A673 (cell line): ENCODE results near the gene RNF223. TPM values are rescaled to one million over a fixed set of nuclear protein-coding genes. Genes with fewer than 3 reads are reported as not detected.
"Not testable (repeated sequence)": the region's sequence is repeated elsewhere in the genome, so short reads cannot be mapped to it uniquely, and the experiment has no call there.

Experiments
- BruUV-seq: library from RNA; stranded (reverse); fragments of 400-500 nt; replicated peaks from 2 replicates; lab custom pipeline; 2021; lab: Mats Ljungman, UMichigan
- CTCF ChIA-PET: fragments of 300-600 bp; sonication (Branson Sonifier 250); formaldehyde crosslinking; loops from one replicate; lab custom pipeline; 2022; ENCODE audit warnings: antibody characterized with exemption; lab: Charles Lee
- POLR2A ChIA-PET: fragments of 300-600 bp; sonication (Branson Sonifier 250); formaldehyde crosslinking; loops from one replicate; lab custom pipeline; 2022; ENCODE audit warnings: antibody characterized with exemption; ENCODE audit not compliant: low non-redundant PET; lab: Charles Lee
- DNase-seq: peaks from one replicate; pipeline ENCODE4 v3.0.0-alpha.2; 2015; ENCODE audit warnings: low spot score
- H3K27ac ChIP-seq: fragments of 200-600 bp; sonication (generic); 2 replicates; pipeline ENCODE4 v1.5.1; 2016; ENCODE audit warnings: mixed run types, low read depth, mild to moderate bottlenecking, mixed read lengths, antibody characterized with exemption, low read length; ENCODE audit not compliant: poor library complexity, severe bottlenecking
- H3K27me3 ChIP-seq: fragments of 200-600 bp; sonication (generic); replicated peaks from 2 replicates; pipeline ENCODE4 v1.6.1; 2017; ENCODE audit warnings: mixed run types, low read depth, mild to moderate bottlenecking, mixed read lengths, antibody characterized with exemption, low read length; ENCODE audit not compliant: insufficient read depth, poor library complexity
- H3K36me3 ChIP-seq: fragments of 200-600 bp; sonication (generic); 2 replicates; pipeline ENCODE4 v1.6.1; 2016; ENCODE audit warnings: mixed run types, mild to moderate bottlenecking, mixed read lengths, antibody characterized with exemption, low read length; ENCODE audit not compliant: insufficient read depth, poor library complexity, severe bottlenecking
- H3K4me1 ChIP-seq: fragments of 200-600 bp; sonication (generic); 2 replicates; pipeline ENCODE4 v1.6.1; 2017; ENCODE audit warnings: mixed run types, mild to moderate bottlenecking, mixed read lengths, antibody characterized with exemption, low read length; ENCODE audit not compliant: insufficient read depth, poor library complexity, severe bottlenecking
- H3K4me3 ChIP-seq: fragments of 200-600 bp; sonication (generic); 2 replicates; pipeline ENCODE4 v1.5.1; 2016; ENCODE audit warnings: low read depth, mixed run types, mild to moderate bottlenecking, mixed read lengths, low read length; ENCODE audit not compliant: poor library complexity, severe bottlenecking
- H3K9me3 ChIP-seq: fragments of 200-600 bp; sonication (generic); 2 replicates; pipeline ENCODE4 v1.6.1; 2016; ENCODE audit warnings: mixed run types, low read depth, mild to moderate bottlenecking, mixed read lengths, antibody characterized with exemption, low read length; ENCODE audit not compliant: poor library complexity, severe bottlenecking
- CTCF ChIP-seq: fragments of 300-800, 200-600 bp; sonication (generic); conservative IDR thresholded peaks from 2 replicates; pipeline ENCODE4 v1.5.1; 2017; ENCODE audit warnings: low read depth, mild to moderate bottlenecking, antibody characterized with exemption, low read length, moderate library complexity, mixed read lengths
- EZH2 ChIP-seq: fragments of 200-600 bp; sonication (generic); IDR thresholded peaks from 2 replicates; pipeline ENCODE4 v1.6.1; 2017; ENCODE audit warnings: borderline replicate concordance, low read depth, mild to moderate bottlenecking, mixed read lengths, antibody characterized with exemption, low read length; ENCODE audit not compliant: poor library complexity, severe bottlenecking
- intact Hi-C: fragments of 100-400 bp; cut with micrococcal nuclease; formaldehyde crosslinking; loops from one replicate; pipeline ENCODE4 v1.10.0; 2022; ENCODE audit not compliant: unreplicated experiment
- total RNA-seq: library from RNA; stranded (reverse); gene quantifications from 2 replicates; pipeline ENCODE4 v1.2.3, GENCODE V29; 2021

RNF223 gene
- total RNA-seq, 1 experiment from 2014 or later: not detected

GRCh38 chr1:1059494-1060280, 14.4 kb downstream of the RNF223 start:
- CTCF ChIA-PET: interaction anchor here (0.6 to 0.9 kb wide), 2 partner anchors 40 to 128 kb away, joined by 3 to 10 read pairs; no protein-coding TSS in a partner anchor
- Histone ChIP-seq H3K27me3 (no peaks in the 10 kb centered on the region), H3K4me3 (peak overlapping the region; percentile 55), H3K9me3 (no peaks in the 10 kb centered on the region), H3K36me3 (peaks cover 3% of the 10 kb centered on the region), H3K27ac (no peak overlapping the region), H3K4me1 (peaks cover 30% of the 10 kb centered on the region)
- no peak for TF ChIP-seq CTCF
- no peak for TF ChIP-seq EZH2
- POLR2A ChIA-PET: no interaction called here
- intact Hi-C loops: loop anchor here (5.0 kb wide), 2 partner anchors 57 to 77 kb away; partner anchors contain the start of genes HES4 and PERM1
- peak; percentile 92 for DNase-seq
- BruUV-seq: no TSS peak

- CTCF ChIA-PET: interaction anchor here (0.9 kb wide), 1 partner anchor 40 kb away, joined by 10 read pairs; no protein-coding TSS in a partner anchor
- POLR2A ChIA-PET: no interaction called here
- peak overlapping the region; percentile 55 for H3K4me3 ChIP-seq
- H3K9me3 ChIP-seq: no peaks in the 10 kb centered on the region
- peak; percentile 51 for DNase-seq
- intact Hi-C loops: no loop called here
- peaks cover 5% of the 10 kb centered on the region for H3K36me3 ChIP-seq
- no TSS peak for BruUV-seq
- TF ChIP-seq CTCF (peak; percentile 44; the same call in 1 of the 2 replicates), EZH2 (no peak)
- no peak overlapping the region for H3K27ac ChIP-seq
- no peaks in the 10 kb centered on the region for H3K27me3 ChIP-seq
- peaks cover 27% of the 10 kb centered on the region for H3K4me1 ChIP-seq
Observed at GRCh38 chr1:1058921-1059493, 15.1 kb downstream of the RNF223 start.

DNA sequence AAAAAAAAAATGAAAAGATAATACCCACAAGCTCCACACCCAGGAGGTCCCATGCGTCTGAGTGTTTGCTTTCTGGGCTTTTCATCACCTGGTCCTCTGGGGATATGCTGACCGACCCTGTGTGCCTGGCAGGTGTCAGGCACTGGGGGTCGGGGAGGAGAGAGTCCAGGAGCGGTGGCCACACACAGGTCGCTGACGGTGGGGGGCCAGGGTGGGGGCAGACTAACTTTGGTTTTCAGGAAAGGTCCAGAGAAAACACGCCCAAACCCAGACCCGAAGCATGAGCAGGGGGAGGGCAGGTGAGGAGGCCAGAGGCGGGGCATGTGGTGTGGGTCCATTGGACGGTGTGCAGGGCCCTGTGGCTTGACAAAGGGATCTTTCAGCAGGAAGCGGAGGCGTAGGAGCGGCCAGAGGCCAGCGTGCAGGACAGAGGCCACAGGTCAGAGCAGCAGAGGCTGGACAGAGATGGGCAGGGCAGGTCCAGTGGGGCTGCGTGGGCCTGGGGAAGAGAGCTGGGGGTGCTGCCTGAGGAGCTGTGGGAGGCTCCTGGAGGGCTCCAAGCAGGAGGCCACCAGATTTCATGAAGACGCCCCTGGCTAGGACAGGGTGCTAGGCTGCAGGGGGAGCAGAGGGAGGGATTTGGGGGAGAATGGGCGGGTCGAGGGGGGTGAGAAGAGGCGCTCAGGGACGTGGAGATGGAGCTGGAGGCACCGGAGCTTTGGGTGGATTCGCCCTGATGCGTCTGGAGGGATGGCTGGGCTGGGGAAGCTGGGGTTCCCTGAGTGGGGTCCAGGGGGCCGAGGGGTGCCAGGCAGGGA, 15.8 kb downstream of the RNF223 start:
- DNase-seq: no peak
- Histone ChIP-seq H3K4me1 (peaks cover 21% of the 10 kb centered on the region), H3K36me3 (peaks cover 7% of the 10 kb centered on the region), H3K27ac (no peak overlapping the region), H3K27me3 (no peaks in the 10 kb centered on the region), H3K4me3 (peak overlapping the region; percentile 55), H3K9me3 (no peaks in the 10 kb centered on the region)
- ChIA-PET POLR2A (no interaction called here), CTCF (interaction anchor here (0.9 kb wide), 1 partner anchor 39 kb away, joined by 10 read pairs; no protein-coding TSS in a partner anchor)
- intact Hi-C loops: no loop called here
- TF ChIP-seq CTCF (no peak), EZH2 (no peak)
- no TSS peak for BruUV-seq

DNA sequence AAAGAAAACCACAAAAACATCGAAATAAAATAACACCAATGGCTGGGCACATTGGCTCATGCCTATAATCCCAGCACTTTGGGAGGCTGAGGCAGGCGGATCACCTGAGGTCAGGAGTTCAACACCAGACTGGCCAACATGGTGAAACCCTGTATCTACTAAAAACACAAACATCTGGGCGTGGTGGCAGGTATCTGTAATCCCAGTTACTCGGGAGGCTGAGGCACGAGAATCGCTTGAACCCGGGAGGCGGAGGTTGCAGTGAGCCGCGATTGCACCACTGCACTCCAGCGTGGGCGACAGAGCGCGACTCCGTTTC, 16.4 kb downstream of the RNF223 start:
- BruUV-seq, CTCF ChIA-PET, POLR2A ChIA-PET, intact Hi-C loops, H3K9me3 ChIP-seq, H3K36me3 ChIP-seq, H3K27ac ChIP-seq, DNase-seq, H3K27me3 ChIP-seq, H3K4me3 ChIP-seq: not testable (repeated sequence)
- peaks cover 15% of the 10 kb centered on the region for H3K4me1 ChIP-seq
